GM23338 (cell line): ENCODE measurements around the gene SENP8. TPM values are rescaled to one million over a fixed set of nuclear protein-coding genes. Genes with fewer than 3 reads are reported as not detected.

Source experiments
- ATAC-seq: fragments of 200-7000 bp; cut with Tn5 transposase; 3 replicates; pipeline ENCODE4 v1.9.1; 2020
- DNase-seq: peaks from one replicate; pipeline ENCODE4 v3.0.0-alpha.2; 2015; ENCODE audit warnings: low spot score
- H2AFZ ChIP-seq: fragments of 200-600 bp; sonication (generic); 2 replicates; pipeline ENCODE4 v1.8.0; 2016; ENCODE audit warnings: antibody characterized with exemption, mild to moderate bottlenecking, moderate library complexity
- H3F3A ChIP-seq: fragments of 200-600 bp; sonication (generic); replicated peaks from 2 replicates; pipeline ENCODE4 v1.8.0; 2017; ENCODE audit warnings: antibody characterized with exemption, mixed run types, low read depth
- H3K27ac ChIP-seq: fragments of 200-600 bp; sonication (generic); 2 replicates; pipeline ENCODE4 v1.6.1; 2016; ENCODE audit warnings: low read depth
- H3K27me3 ChIP-seq: fragments of 200-600 bp; sonication (generic); 2 replicates; pipeline ENCODE4 v1.8.0; 2016; ENCODE audit warnings: mild to moderate bottlenecking, mixed run types, moderate library complexity; ENCODE audit not compliant: insufficient read depth
- H3K36me3 ChIP-seq: fragments of 200-600 bp; sonication (generic); 2 replicates; pipeline ENCODE4 v1.8.0; 2016; ENCODE audit warnings: mild to moderate bottlenecking; ENCODE audit not compliant: insufficient read depth
- H3K4me1 ChIP-seq: fragments of 200-600 bp; sonication (generic); 2 replicates; pipeline ENCODE4 v1.8.0; 2016; ENCODE audit warnings: mild to moderate bottlenecking, moderate library complexity; ENCODE audit not compliant: insufficient read depth
- H3K4me2 ChIP-seq: fragments of 200-600 bp; sonication (generic); 2 replicates; pipeline ENCODE4 v1.7.1; 2017; ENCODE audit warnings: mixed run types
- H3K4me3 ChIP-seq: fragments of 200-600 bp; sonication (generic); 2 replicates; pipeline ENCODE4 v1.6.1; 2016; ENCODE audit warnings: mixed run types
- H3K79me2 ChIP-seq: fragments of 200-600 bp; sonication (generic); replicated peaks from 2 replicates; pipeline ENCODE4 v1.8.0; 2017; ENCODE audit warnings: mild to moderate bottlenecking; ENCODE audit not compliant: insufficient read depth
- H3K9me2 ChIP-seq: fragments of 200-600 bp; sonication (generic); 2 replicates; pipeline ENCODE4 v1.8.0; 2017; ENCODE audit not compliant: insufficient read depth
- H4K20me1 ChIP-seq: fragments of 200-600 bp; sonication (generic); replicated peaks from 2 replicates; pipeline ENCODE4 v1.8.0; 2017; ENCODE audit warnings: mild to moderate bottlenecking; ENCODE audit not compliant: insufficient read depth
- H3K27ac Mint-ChIP-seq: 2 replicates; pipeline ENCODE4 v1.8.0; 2020; ENCODE audit warnings: inconsistent platforms, mild to moderate bottlenecking, moderate library complexity, mixed read lengths
- H3K27me3 Mint-ChIP-seq: 3 replicates; pipeline ENCODE4 v1.8.0; 2022; ENCODE audit warnings: low read depth, mild to moderate bottlenecking, moderate library complexity, mixed read lengths, inconsistent platforms; ENCODE audit not compliant: insufficient read depth, poor library complexity
- H3K36me3 Mint-ChIP-seq: 3 replicates; pipeline ENCODE4 v1.8.0; 2021; ENCODE audit warnings: low read depth, mild to moderate bottlenecking, inconsistent platforms, moderate library complexity, mixed read lengths
- H3K4me1 Mint-ChIP-seq: 3 replicates; pipeline ENCODE4 v1.8.0; 2020; ENCODE audit warnings: mild to moderate bottlenecking, inconsistent platforms, mixed read lengths
- H3K4me3 Mint-ChIP-seq: 3 replicates; pipeline ENCODE4 v1.8.0; 2021; ENCODE audit warnings: moderate library complexity, mild to moderate bottlenecking, inconsistent platforms, mixed read lengths
- H3K9me3 Mint-ChIP-seq: 3 replicates; pipeline ENCODE4 v1.8.0; 2020; ENCODE audit warnings: moderate library complexity, mild to moderate bottlenecking, inconsistent platforms, mixed read lengths
- CREB1 ChIP-seq: fragments of 250-450 bp; sonication (Bioruptor Pico); IDR thresholded peaks from 2 replicates; pipeline ENCODE4 v1.5.0; 2020; ENCODE audit warnings: low read depth, mild to moderate bottlenecking, moderate library complexity
- EZH2 ChIP-seq: fragments of 200-600 bp; sonication (generic); IDR thresholded peaks from one replicate; pipeline ENCODE4 v1.8.0; 2017; ENCODE audit warnings: antibody characterized with exemption, mild to moderate bottlenecking, low read depth; ENCODE audit not compliant: unreplicated experiment
- EZH2phosphoT487 ChIP-seq: fragments of 200-600 bp; sonication (generic); IDR thresholded peaks from one replicate; pipeline ENCODE4 v1.8.1; 2018; ENCODE audit warnings: antibody characterized with exemption; ENCODE audit not compliant: unreplicated experiment
- JUNB ChIP-seq: IDR thresholded peaks from one replicate; pipeline ENCODE4 v1.6.1; 2016; ENCODE audit warnings: antibody characterized with exemption; ENCODE audit not compliant: unreplicated experiment
- NANOG ChIP-seq: IDR thresholded peaks from 2 replicates; pipeline ENCODE4 v1.6.1; 2016; ENCODE audit warnings: antibody characterized with exemption, borderline replicate concordance
- POLR2AphosphoS5 ChIP-seq: IDR thresholded peaks from 2 replicates; pipeline ENCODE4 v1.6.1; 2016; ENCODE audit warnings: antibody characterized with exemption, low read depth
- REST ChIP-seq: IDR thresholded peaks from one replicate; pipeline ENCODE4 v1.6.1; 2018; ENCODE audit warnings: antibody characterized with exemption; ENCODE audit not compliant: unreplicated experiment
- STAT1 ChIP-seq: IDR thresholded peaks from one replicate; pipeline ENCODE4 v1.6.1; 2016; ENCODE audit warnings: antibody characterized with exemption; ENCODE audit not compliant: unreplicated experiment
- ZNF114 ChIP-seq: fragments of 250-450 bp; sonication (Bioruptor Pico); IDR thresholded peaks from 2 replicates; pipeline ENCODE4 v1.5.0; 2020; ENCODE audit warnings: mild to moderate bottlenecking, moderate library complexity
- ZNF331 ChIP-seq: fragments of 250-450 bp; sonication (Bioruptor Pico); IDR thresholded peaks from 2 replicates; pipeline ENCODE4 v1.5.0; 2020; ENCODE audit warnings: low read depth, mild to moderate bottlenecking, moderate library complexity
- polyA plus RNA-seq: library from polyadenylated mRNA; unstranded; fragments of >200 nt; fragmentation: Nextera tagmentation; extraction: Ambion mirVana; gene quantifications from 2 replicates; pipeline ENCODE4 v1.2.1, GENCODE V29; 2016
- total RNA-seq: library from RNA; depleted of rRNA; stranded (reverse); fragments of >200 nt; shearing (Covaris generic); gene quantifications from 2 replicates; pipeline ENCODE4 v1.2.3, GENCODE V29; 2014
- TF ChIP-seq, protein P1 (sequence below): fragments of 250-450 bp; sonication (Bioruptor Pico); IDR thresholded peaks from 2 replicates; pipeline ENCODE4 v1.5.0; 2020; ENCODE audit warnings: mild to moderate bottlenecking, moderate library complexity
- TF ChIP-seq, protein P2 (sequence below), 2 experiments: fragments of 200-600 bp in 1 of 2; sonication (generic) in 1 of 2; conservative IDR thresholded peaks; 2 replicates each; pipeline versions ENCODE4 v1.5.1 to v1.6.1; 2016 to 2017; ENCODE audit warnings: antibody characterized with exemption in 2 of 2, low read depth in 2 of 2, mild to moderate bottlenecking in 2 of 2, moderate library complexity in 1 of 2

SENP8 gene
- total and polyA plus RNA-seq, 2 experiments from 2014 or later: 3.1 to 7.7 TPM

DNA sequence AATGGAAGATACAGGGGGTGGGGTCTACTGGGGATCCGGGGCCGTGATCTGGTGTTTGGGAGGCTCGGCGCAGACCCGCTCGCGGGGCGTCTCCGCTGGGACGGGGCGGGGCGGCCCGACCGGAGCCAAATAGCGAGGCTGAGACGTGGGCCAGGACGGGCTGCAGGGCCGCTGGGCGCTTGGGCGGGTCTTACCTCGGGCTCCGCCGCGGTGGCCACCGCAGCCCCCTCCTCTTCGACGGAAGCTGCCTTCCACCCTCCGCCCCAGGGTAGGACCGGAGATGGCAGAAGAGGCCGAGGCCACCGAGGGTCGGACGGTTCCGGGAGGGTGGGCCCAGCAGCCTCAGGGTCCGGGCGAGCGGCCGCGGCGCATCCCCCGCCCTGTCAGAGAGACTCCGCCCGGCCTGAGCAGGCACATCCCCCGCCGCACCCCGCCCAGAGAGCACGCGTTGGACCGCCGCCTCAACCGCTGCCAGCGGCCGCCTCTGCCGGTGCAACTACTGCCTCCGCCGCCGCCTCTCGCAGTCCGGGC is 652 bp upstream of the SENP8 start:
- H3K36me3 ChIP-seq: no peaks in the 10 kb centered on the region
- peak overlapping the region; percentile 94 for H2AFZ ChIP-seq
- Mint-ChIP-seq H3K4me3 (peak overlapping the region; percentile 98), H3K36me3 (no peaks in the 10 kb centered on the region; the same call in 2 of the 3 replicates), H3K27ac (peak overlapping the region; percentile 78; the same call in 1 of the 2 replicates), H3K9me3 (no peaks in the 10 kb centered on the region), H3K4me1 (peaks cover 30% of the 10 kb centered on the region), H3K27me3 (peaks cover 8% of the 10 kb centered on the region)
- ATAC-seq: peak; percentile 87
- H3F3A ChIP-seq: no peaks in the 10 kb centered on the region
- H3K79me2 ChIP-seq: peaks cover 45% of the 10 kb centered on the region
- H3K4me2 ChIP-seq: peak overlapping the region; percentile 99
- H3K27me3 ChIP-seq: no peaks in the 10 kb centered on the region
- no peaks in the 10 kb centered on the region for H3K9me2 ChIP-seq
- peaks cover 4% of the 10 kb centered on the region; the same call in 1 of the 2 replicates for H4K20me1 ChIP-seq
- H3K4me1 ChIP-seq: peaks cover 12% of the 10 kb centered on the region; the same call in 1 of the 2 replicates
- H3K4me3 ChIP-seq: peak overlapping the region; percentile 76
- H3K27ac ChIP-seq: peak overlapping the region; percentile 64
- TF ChIP-seq CREB1 (CRISPR knock-in tag) (no peak), REST (no peak), STAT1 (no peak), NANOG (no peak), ZNF331 (CRISPR knock-in tag) (no peak), EZH2phosphoT487 (no peak), POLR2AphosphoS5 (no peak), EZH2 (no peak), ZNF114 (CRISPR knock-in tag) (no peak), JUNB (no peak)
- TF ChIP-seq, protein P1, sequence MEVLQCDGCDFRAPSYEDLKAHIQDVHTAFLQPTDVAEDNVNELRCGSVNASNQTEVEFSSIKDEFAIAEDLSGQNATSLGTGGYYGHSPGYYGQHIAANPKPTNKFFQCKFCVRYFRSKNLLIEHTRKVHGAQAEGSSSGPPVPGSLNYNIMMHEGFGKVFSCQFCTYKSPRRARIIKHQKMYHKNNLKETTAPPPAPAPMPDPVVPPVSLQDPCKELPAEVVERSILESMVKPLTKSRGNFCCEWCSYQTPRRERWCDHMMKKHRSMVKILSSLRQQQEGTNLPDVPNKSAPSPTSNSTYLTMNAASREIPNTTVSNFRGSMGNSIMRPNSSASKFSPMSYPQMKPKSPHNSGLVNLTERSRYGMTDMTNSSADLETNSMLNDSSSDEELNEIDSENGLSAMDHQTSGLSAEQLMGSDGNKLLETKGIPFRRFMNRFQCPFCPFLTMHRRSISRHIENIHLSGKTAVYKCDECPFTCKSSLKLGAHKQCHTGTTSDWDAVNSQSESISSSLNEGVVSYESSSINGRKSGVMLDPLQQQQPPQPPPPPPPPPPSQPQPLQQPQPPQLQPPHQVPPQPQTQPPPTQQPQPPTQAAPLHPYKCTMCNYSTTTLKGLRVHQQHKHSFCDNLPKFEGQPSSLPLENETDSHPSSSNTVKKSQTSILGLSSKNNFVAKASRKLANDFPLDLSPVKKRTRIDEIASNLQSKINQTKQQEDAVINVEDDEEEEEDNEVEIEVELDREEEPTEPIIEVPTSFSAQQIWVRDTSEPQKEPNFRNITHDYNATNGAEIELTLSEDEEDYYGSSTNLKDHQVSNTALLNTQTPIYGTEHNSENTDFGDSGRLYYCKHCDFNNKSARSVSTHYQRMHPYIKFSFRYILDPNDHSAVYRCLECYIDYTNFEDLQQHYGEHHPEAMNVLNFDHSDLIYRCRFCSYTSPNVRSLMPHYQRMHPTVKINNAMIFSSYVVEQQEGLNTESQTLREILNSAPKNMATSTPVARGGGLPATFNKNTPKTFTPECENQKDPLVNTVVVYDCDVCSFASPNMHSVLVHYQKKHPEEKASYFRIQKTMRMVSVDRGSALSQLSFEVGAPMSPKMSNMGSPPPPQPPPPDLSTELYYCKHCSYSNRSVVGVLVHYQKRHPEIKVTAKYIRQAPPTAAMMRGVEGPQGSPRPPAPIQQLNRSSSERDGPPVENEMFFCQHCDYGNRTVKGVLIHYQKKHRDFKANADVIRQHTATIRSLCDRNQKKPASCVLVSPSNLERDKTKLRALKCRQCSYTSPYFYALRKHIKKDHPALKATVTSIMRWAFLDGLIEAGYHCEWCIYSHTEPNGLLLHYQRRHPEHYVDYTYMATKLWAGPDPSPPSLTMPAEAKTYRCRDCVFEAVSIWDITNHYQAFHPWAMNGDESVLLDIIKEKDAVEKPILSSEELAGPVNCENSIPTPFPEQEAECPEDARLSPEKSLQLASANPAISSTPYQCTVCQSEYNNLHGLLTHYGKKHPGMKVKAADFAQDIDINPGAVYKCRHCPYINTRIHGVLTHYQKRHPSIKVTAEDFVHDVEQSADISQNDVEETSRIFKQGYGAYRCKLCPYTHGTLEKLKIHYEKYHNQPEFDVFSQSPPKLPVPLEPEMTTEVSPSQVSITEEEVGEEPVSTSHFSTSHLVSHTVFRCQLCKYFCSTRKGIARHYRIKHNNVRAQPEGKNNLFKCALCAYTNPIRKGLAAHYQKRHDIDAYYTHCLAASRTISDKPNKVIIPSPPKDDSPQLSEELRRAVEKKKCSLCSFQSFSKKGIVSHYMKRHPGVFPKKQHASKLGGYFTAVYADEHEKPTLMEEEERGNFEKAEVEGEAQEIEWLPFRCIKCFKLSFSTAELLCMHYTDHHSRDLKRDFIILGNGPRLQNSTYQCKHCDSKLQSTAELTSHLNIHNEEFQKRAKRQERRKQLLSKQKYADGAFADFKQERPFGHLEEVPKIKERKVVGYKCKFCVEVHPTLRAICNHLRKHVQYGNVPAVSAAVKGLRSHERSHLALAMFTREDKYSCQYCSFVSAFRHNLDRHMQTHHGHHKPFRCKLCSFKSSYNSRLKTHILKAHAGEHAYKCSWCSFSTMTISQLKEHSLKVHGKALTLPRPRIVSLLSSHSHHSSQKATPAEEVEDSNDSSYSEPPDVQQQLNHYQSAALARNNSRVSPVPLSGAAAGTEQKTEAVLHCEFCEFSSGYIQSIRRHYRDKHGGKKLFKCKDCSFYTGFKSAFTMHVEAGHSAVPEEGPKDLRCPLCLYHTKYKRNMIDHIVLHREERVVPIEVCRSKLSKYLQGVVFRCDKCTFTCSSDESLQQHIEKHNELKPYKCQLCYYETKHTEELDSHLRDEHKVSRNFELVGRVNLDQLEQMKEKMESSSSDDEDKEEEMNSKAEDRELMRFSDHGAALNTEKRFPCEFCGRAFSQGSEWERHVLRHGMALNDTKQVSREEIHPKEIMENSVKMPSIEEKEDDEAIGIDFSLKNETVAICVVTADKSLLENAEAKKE (CRISPR knock-in tag): no peak
- TF ChIP-seq, protein P2, sequence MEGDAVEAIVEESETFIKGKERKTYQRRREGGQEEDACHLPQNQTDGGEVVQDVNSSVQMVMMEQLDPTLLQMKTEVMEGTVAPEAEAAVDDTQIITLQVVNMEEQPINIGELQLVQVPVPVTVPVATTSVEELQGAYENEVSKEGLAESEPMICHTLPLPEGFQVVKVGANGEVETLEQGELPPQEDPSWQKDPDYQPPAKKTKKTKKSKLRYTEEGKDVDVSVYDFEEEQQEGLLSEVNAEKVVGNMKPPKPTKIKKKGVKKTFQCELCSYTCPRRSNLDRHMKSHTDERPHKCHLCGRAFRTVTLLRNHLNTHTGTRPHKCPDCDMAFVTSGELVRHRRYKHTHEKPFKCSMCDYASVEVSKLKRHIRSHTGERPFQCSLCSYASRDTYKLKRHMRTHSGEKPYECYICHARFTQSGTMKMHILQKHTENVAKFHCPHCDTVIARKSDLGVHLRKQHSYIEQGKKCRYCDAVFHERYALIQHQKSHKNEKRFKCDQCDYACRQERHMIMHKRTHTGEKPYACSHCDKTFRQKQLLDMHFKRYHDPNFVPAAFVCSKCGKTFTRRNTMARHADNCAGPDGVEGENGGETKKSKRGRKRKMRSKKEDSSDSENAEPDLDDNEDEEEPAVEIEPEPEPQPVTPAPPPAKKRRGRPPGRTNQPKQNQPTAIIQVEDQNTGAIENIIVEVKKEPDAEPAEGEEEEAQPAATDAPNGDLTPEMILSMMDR (conservative IDR thresholded peaks at IDR 0.05; ENCODE audit: low read depth in 2 of 2): no peak
- peak; percentile 88 for DNase-seq
